Mucosa of descending colon (tissue), 3 donors: ENCODE results near the gene CNTNAP2. TPM values are rescaled to one million over a fixed set of nuclear protein-coding genes. Genes with fewer than 3 reads are reported as not detected.
"Not testable (repeated sequence)": the region's sequence is repeated elsewhere in the genome, so short reads cannot be mapped to it uniquely, and the experiment has no call there.

ENCODE experiments used
- ATAC-seq: fragments of 200-7000 bp; cut with Tn5 transposase; one replicate; pipeline ENCODE4 v1.9.1; 2020; ENCODE audit warnings: mild to moderate bottlenecking, moderate library complexity
- DNase-seq, 3 donors: peaks; one replicate each; pipeline ENCODE4 v3.0.0-alpha.2; 2020
- H3K36me3 ChIP-seq: fragments of 200-600 bp; one replicate; pipeline ENCODE4 v1.8.0; 2021; ENCODE audit warnings: low read depth, mild to moderate bottlenecking
- H3K4me1 ChIP-seq: fragments of 200-600 bp; one replicate; pipeline ENCODE4 v1.8.0; 2021; ENCODE audit warnings: low read depth, mild to moderate bottlenecking
- H3K4me3 ChIP-seq: fragments of 200-600 bp; one replicate; pipeline ENCODE4 v1.8.0; 2021; ENCODE audit warnings: mild to moderate bottlenecking
- H3K9me3 ChIP-seq: fragments of 200-600 bp; one replicate; pipeline ENCODE4 v1.8.0; 2021; ENCODE audit warnings: mild to moderate bottlenecking
- intact Hi-C, 2 donors: fragments of 100-400 bp; cut with DNase I in 1 of 2; cut with micrococcal nuclease in 1 of 2; formaldehyde crosslinking; loops; one replicate each; pipeline versions ENCODE4 v1.11.0 to v1.11.1; 2022; cut with DNase I, micrococcal nuclease
- total RNA-seq, 3 donors: library from RNA; stranded (reverse); fragmentation: NEBNext Ultra II Directional in 2 of 3; extraction: Animal tissue kit (Norgen Biotek cat#: 25700) in 2 of 3; gene quantifications; one replicate each; pipeline versions ENCODE4 v1.2.1 to v1.2.4, GENCODE V29; 2021 to 2023
- TF ChIP-seq, protein P1 (sequence below): fragments of 200-600 bp; IDR thresholded peaks from one replicate; pipeline ENCODE4 v1.8.0; 2022; ENCODE audit warnings: antibody characterized with exemption, mild to moderate bottlenecking
- donor health status: DM: no; HTN: no; CAD: no; lungs with moderate emphysema.
- donor health status: DM: no; HTN: no; CAD: no.
- donor health status: DM: no; HTN: yes; CAD: no.

Gene CNTNAP2
- total RNA-seq, 3 donors from 2014 or later, result 3.1 to 5.9 (median 4.2) TPM

- H3K9me3 ChIP-seq, result no peaks in the 10 kb centered on the region
- TF ChIP-seq, protein P1, sequence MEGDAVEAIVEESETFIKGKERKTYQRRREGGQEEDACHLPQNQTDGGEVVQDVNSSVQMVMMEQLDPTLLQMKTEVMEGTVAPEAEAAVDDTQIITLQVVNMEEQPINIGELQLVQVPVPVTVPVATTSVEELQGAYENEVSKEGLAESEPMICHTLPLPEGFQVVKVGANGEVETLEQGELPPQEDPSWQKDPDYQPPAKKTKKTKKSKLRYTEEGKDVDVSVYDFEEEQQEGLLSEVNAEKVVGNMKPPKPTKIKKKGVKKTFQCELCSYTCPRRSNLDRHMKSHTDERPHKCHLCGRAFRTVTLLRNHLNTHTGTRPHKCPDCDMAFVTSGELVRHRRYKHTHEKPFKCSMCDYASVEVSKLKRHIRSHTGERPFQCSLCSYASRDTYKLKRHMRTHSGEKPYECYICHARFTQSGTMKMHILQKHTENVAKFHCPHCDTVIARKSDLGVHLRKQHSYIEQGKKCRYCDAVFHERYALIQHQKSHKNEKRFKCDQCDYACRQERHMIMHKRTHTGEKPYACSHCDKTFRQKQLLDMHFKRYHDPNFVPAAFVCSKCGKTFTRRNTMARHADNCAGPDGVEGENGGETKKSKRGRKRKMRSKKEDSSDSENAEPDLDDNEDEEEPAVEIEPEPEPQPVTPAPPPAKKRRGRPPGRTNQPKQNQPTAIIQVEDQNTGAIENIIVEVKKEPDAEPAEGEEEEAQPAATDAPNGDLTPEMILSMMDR, result no peak
- ATAC-seq, result no peak
- intact Hi-C loops, result no loop called here
- H3K4me1 ChIP-seq, result no peaks in the 10 kb centered on the region
- no peak overlapping the region for H3K4me3 ChIP-seq
- DNase-seq, result no peak
- no peaks in the 10 kb centered on the region for H3K36me3 ChIP-seq
Observed at GRCh38 chr7:148330124-148330818, 2213.7 kb downstream of the CNTNAP2 start.

GRCh38 chr7:148330822-148331221 is 2214.2 kb downstream of the CNTNAP2 start:
- intact Hi-C loops, result no loop called here

DNA sequence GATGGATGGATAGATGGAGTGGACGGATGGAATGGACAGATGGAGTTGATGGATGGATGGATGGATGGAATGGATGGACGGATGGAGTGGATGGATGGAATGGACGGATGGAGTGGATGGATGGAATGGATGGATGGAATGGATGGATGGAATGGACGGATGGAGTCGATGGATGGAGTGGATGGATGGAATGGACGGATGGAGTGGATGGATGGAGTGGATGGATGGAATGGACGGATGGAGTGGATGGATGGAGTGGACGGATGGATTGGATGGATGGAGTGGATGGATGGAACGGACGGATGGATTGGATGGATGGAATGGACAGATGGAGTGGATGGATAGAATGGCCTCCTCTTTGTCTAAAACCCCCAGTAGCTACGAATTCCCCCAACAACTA is 2214.9 kb downstream of the CNTNAP2 start:
- intact Hi-C loops, result not testable (repeated sequence)

More at GRCh38 chr7:148330822-148331221, 2214.2 kb downstream of the CNTNAP2 start:
- Histone ChIP-seq H3K4me1 (no peaks in the 10 kb centered on the region), H3K4me3 (no peak overlapping the region), H3K36me3 (no peaks in the 10 kb centered on the region), H3K9me3 (no peaks in the 10 kb centered on the region)
- DNase-seq (no peak), ATAC-seq (no peak)
- TF ChIP-seq, protein P1, result no peak

GRCh38 chr7:148332191-148333186 is 2215.9 kb downstream of the CNTNAP2 start:
- H3K9me3 ChIP-seq, result no peaks in the 10 kb centered on the region
- intact Hi-C loops, result no loop called here
- no peaks in the 10 kb centered on the region for H3K4me1 ChIP-seq
- TF ChIP-seq, protein P1, result no peak
- H3K4me3 ChIP-seq, result no peak overlapping the region
- H3K36me3 ChIP-seq, result no peaks in the 10 kb centered on the region
- DNase-seq (no peak), ATAC-seq (no peak)

More for the DNA sequence above, 2214.9 kb downstream of the CNTNAP2 start:
- not testable (repeated sequence) for H3K4me3 ChIP-seq, H3K4me1 ChIP-seq, ATAC-seq, H3K9me3 ChIP-seq, H3K36me3 ChIP-seq, DNase-seq

DNA sequence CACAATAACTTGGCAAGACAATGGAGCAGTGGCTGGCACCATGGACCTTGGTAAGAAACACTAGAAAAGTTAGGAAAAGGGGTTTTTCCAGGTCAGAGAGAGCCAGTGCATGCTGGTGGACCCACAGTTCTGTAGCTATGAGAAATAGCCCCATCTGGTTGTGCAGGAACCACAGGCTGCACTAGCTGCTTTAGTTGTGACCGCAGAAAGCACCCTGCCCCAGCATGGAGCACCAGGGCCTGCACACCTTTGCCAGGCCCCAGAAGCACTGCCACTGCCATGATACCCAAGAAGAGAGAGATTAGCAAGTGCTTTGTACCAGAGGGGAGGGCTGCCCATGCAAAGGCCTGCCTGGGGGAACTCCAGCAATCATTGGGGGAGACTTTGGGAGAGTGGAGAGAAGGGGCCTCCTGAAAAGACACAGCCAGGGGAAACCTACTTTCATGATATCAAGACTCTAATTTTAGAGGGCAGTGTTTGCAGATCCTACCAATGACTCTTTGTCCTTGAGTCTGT is 2217.9 kb downstream of the CNTNAP2 start:
- ATAC-seq (no peak), DNase-seq (no peak)
- intact Hi-C loops, result no loop called here
- no peaks in the 10 kb centered on the region for H3K9me3 ChIP-seq
- TF ChIP-seq, protein P1, result no peak
- H3K36me3 ChIP-seq, result no peaks in the 10 kb centered on the region
- H3K4me3 ChIP-seq, result no peak overlapping the region
- peaks cover 6% of the 10 kb centered on the region for H3K4me1 ChIP-seq
